Measurements from ENCODE around the gene METTL26. TPM values are rescaled to one million over a fixed set of nuclear protein-coding genes. Genes with fewer than 3 reads are reported as not detected.

Gene METTL26
- total RNA-seq, 1 donor from 2014 or later: 48.7 TPM

DNA sequence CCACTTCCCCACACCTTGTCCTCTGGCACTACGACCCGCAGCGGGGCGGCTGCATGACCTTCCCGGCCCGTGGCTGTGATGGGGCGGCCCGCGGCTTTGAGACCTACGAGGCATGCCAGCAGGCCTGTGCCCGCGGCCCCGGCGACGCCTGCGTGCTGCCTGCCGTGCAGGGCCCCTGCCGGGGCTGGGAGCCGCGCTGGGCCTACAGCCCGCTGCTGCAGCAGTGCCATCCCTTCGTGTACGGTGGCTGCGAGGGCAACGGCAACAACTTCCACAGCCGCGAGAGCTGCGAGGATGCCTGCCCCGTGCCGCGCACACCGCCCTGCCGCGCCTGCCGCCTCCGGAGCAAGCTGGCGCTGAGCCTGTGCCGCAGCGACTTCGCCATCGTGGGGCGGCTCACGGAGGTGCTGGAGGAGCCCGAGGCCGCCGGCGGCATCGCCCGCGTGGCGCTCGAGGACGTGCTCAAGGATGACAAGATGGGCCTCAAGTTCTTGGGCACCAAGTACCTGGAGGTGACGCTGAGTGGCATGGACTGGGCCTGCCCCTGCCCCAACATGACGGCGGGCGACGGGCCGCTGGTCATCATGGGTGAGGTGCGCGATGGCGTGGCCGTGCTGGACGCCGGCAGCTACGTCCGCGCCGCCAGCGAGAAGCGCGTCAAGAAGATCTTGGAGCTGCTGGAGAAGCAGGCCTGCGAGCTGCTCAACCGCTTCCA, 2.6 kb downstream of the METTL26 start:
- no peak overlapping the region for H3K27ac Mint-ChIP-seq
- no peaks in the 10 kb centered on the region for H3K27me3 Mint-ChIP-seq
- H3K36me3 Mint-ChIP-seq (ENCODE audit: low read depth): peaks cover 11% of the 10 kb centered on the region
- no peak for ATAC-seq (ENCODE audit: low read depth)
- peaks cover 17% of the 10 kb centered on the region for H3K4me1 Mint-ChIP-seq
- ChIA-PET CTCF (no interaction called here), POLR2A (no interaction called here)
- no peaks in the 10 kb centered on the region for H3K9me3 Mint-ChIP-seq
- intact Hi-C loops (cut with micrococcal nuclease): no loop called here
- no peak for DNase-seq
- TF ChIP-seq, protein P1, sequence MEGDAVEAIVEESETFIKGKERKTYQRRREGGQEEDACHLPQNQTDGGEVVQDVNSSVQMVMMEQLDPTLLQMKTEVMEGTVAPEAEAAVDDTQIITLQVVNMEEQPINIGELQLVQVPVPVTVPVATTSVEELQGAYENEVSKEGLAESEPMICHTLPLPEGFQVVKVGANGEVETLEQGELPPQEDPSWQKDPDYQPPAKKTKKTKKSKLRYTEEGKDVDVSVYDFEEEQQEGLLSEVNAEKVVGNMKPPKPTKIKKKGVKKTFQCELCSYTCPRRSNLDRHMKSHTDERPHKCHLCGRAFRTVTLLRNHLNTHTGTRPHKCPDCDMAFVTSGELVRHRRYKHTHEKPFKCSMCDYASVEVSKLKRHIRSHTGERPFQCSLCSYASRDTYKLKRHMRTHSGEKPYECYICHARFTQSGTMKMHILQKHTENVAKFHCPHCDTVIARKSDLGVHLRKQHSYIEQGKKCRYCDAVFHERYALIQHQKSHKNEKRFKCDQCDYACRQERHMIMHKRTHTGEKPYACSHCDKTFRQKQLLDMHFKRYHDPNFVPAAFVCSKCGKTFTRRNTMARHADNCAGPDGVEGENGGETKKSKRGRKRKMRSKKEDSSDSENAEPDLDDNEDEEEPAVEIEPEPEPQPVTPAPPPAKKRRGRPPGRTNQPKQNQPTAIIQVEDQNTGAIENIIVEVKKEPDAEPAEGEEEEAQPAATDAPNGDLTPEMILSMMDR (IDR thresholded peaks at IDR 0.05): no peak
- no peak overlapping the region for H3K4me3 Mint-ChIP-seq

- no peak for ATAC-seq (ENCODE audit: low read depth)
Observed at GRCh38 chr16:632486-633335, 3.4 kb downstream of the METTL26 start.

GRCh38 chr16:631808-632358, 4.2 kb downstream of the METTL26 start:
- no peaks in the 10 kb centered on the region for H3K9me3 Mint-ChIP-seq
- CTCF ChIA-PET: no interaction called here
- DNase-seq (no peak), ATAC-seq (ENCODE audit: low read depth) (no peak)
- TF ChIP-seq, protein P1 (IDR thresholded peaks at IDR 0.05): no peak
- no peak overlapping the region for H3K4me3 Mint-ChIP-seq
- intact Hi-C loops (cut with micrococcal nuclease): no loop called here
- no peak overlapping the region for H3K27ac Mint-ChIP-seq
- no peaks in the 10 kb centered on the region for H3K27me3 Mint-ChIP-seq
- POLR2A ChIA-PET: no interaction called here
- H3K36me3 Mint-ChIP-seq (ENCODE audit: low read depth): peaks cover 20% of the 10 kb centered on the region
- H3K4me1 Mint-ChIP-seq: peaks cover 9% of the 10 kb centered on the region

More at GRCh38 chr16:632486-633335, 3.4 kb downstream of the METTL26 start:
- Mint-ChIP-seq H3K27me3 (no peaks in the 10 kb centered on the region), H3K4me1 (peaks cover 14% of the 10 kb centered on the region), H3K36me3 (ENCODE audit: low read depth) (peaks cover 16% of the 10 kb centered on the region), H3K27ac (no peak overlapping the region), H3K9me3 (no peaks in the 10 kb centered on the region), H3K4me3 (no peak overlapping the region)
- intact Hi-C loops (cut with micrococcal nuclease): no loop called here
- TF ChIP-seq, protein P1 (IDR thresholded peaks at IDR 0.05): no peak
- ChIA-PET CTCF (no interaction called here), POLR2A (no interaction called here)
- no peak for DNase-seq

DNA sequence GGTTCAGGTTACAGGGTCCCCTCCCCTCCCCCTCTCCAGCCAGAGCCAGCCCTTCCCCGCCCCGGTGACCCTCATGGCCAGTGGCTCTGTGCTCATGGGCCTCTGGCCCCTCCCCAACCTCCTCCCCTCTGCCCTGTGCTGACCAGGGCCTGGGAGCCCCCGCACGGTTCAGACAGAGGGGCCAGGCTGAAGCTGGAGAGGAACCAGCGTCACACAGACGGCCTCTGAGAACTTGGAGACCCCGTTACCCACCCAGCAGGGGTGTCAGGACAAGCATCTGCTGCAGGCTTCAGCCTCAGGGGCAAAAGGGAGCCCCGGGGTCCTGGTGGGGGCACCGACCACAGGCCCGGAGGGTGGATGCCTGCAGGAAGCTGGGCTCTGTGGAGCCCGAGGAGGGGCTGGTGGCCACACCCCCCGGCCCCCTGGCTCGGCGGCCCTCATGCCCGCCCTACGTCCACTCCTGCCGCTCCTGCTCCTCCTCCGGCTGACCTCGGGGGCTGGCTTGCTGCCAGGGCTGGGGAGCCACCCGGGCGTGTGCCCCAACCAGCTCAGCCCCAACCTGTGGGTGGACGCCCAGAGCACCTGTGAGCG, 5.2 kb downstream of the METTL26 start, which contains the start of gene WFIKKN1:
Gene WFIKKN1 (plus strand): TSS at position 171 of the 591 bp plus-strand sequence. CDS start 269 bp downstream, at position 440.
- H3K9me3 Mint-ChIP-seq: no peaks in the 10 kb centered on the region
- POLR2A ChIA-PET: no interaction called here
- H3K4me1 Mint-ChIP-seq: peaks cover 4% of the 10 kb centered on the region
- CTCF ChIA-PET: no interaction called here
- intact Hi-C loops (cut with micrococcal nuclease): no loop called here
- H3K36me3 Mint-ChIP-seq (ENCODE audit: low read depth): peaks cover 19% of the 10 kb centered on the region
- H3K27me3 Mint-ChIP-seq: no peaks in the 10 kb centered on the region
- H3K27ac Mint-ChIP-seq: no peak within 1 kb of the TSS
- TF ChIP-seq, protein P1 (IDR thresholded peaks at IDR 0.05): no peak
- no peak for ATAC-seq (ENCODE audit: low read depth)
- DNase-seq: no peak
- H3K4me3 Mint-ChIP-seq: no peak within 1 kb of the TSS
